Embryonic facial prominence (tissue), 1 donor: ENCODE data around the gene ADAM11.
"Not testable (repeated sequence)": the region's sequence is repeated elsewhere in the genome, so short reads cannot be mapped to it uniquely, and the experiment has no call there.

Experiments used
- DNase-seq: peaks from one replicate; pipeline ENCODE4 v3.0.0-alpha.2; 2016; ENCODE audit errors: extremely low spot score

Gene ADAM11

DNA sequence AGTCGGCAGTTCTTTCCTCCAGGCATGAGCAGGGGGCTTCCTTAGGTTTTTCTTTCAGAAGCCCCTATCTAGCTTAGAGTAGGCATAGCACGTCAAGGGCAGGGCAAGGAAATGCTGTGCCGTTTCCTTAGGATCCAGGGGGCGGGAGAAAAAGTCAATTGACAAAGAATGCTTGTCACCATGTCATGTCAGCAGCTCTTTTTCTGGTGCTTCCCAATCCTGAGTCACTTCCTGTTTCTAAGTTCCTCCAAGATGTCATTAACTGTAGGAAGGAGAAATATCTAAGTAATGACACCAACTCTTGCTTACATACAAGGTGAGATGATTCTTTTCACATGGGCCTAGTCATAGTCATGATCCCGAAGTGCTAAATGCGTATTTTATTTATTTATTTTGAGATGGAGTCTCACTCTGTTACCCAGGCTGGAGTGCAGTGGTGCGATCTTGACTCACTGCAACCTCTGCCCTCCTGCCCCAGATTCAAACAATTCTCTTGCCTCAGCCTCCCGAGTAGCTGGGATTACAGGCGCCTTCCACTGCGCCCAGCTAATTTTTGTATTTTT is 36.1 kb downstream of the ADAM11 start:
- no peak for DNase-seq

DNA sequence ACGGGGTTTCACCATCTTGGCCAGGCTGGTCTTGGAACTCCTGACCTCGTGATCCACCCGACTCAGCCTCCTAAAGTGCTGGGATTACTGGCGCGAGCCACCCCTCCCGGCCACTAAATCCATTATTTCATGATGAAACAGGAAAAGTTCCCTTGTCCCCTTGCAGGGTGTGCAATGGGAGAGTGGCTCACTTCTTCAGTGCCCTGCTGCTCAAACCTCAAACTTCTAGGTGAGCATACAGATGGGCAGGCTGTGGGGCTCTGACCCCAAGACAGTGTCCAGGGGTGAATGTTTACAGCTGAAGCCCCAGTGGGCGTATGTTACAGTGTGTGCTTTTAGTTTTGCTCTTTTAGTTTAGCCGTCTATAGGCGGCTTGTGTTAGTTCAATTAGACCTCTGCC is 36.6 kb downstream of the ADAM11 start:
- DNase-seq, result no peak

DNA sequence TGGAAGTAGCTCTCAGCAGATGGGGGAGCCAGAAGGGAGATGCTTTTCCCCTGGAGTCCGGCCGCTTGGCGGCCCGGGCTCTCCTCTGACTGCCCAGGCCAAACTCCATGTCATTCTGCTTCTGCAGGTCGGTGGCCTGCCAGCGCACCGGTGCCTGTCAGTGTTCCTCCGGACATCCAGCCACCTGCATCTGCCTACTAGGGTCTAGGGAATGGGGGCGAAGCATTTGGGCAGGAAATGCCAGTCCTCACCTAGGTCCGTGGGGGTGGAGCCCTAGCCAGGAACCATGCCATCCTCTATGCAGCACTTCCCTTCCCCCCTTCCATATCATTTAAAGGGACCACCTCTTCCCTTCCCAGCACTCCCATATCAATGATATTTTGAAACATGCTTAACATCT is 37.1 kb downstream of the ADAM11 start:
- DNase-seq, result no peak

DNA sequence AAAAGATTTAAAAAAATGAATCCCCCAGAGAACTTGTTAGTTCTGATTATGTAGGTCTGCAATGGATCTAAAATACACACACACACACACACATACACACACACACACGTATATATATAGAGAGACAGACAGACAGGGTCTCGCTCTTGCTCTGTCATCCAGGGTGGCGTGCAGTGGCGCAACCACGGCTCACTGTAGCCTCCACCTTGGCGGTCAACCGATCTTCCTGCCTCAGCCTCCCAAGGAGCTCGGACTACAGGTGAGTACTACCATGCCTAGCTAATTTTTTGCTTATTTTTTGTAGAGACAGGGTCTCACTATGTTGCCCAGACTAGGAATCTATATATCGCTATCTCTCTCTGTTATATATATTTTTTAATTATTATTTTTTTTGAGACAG is 37.9 kb downstream of the ADAM11 start:
- DNase-seq, result no peak

DNA sequence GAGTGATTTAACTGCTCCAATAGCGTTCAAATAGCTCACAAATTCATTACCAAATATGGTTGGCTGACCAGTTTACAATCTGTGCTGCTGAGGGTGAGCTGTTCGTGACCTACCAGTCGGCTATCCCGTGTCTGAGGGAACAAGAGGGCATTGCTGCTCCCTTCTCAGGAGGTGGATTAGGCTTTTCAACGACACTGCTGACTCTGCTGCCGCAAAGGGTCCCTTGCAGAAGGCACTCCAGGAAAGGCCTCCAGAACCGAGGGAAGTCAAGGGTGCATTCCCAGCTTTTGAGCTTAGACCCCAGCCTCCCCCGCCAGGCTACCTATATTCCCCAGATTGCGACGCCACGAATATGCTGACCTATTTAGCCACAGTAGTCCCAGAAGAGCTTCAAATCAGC is 39.0 kb downstream of the ADAM11 start:
- no peak for DNase-seq

DNA sequence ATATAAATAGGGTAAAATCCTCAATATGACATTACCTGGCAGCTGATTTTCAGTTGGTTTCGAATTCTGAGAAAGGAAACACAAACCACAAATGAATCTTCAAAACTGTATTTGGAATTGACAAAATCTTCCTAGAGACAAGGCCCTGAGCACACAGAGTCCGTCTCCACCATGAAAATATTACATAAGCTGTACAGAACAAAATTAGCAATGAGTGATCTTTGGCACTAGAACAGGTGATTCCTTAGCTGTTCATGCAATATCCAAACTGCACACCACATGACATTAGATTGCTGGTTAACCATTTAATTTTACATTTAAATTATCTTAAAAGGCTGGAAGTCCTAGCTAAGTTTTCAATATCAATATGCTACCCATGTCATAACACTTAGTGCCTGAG is 39.6 kb downstream of the ADAM11 start:
- no peak for DNase-seq

DNA sequence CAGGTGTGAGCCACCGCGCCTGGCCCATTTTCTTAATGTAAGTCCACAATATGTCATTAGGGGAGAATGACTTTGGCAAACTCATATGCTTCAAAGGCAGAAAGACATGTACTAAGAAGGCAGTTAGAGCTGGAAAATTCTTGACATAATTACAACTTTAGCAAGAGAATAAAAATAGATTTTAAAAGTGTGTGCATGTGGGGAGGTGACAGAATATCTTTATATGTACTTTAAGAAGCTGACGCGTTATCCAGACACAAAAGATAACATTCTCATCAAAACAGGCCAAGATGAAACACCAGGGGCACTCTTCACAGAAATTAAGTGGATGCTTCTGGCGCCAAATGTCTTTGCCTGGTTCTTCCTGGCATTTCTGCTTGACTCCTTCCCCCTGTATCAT is 43.1 kb downstream of the ADAM11 start:
- DNase-seq, result no peak

DNA sequence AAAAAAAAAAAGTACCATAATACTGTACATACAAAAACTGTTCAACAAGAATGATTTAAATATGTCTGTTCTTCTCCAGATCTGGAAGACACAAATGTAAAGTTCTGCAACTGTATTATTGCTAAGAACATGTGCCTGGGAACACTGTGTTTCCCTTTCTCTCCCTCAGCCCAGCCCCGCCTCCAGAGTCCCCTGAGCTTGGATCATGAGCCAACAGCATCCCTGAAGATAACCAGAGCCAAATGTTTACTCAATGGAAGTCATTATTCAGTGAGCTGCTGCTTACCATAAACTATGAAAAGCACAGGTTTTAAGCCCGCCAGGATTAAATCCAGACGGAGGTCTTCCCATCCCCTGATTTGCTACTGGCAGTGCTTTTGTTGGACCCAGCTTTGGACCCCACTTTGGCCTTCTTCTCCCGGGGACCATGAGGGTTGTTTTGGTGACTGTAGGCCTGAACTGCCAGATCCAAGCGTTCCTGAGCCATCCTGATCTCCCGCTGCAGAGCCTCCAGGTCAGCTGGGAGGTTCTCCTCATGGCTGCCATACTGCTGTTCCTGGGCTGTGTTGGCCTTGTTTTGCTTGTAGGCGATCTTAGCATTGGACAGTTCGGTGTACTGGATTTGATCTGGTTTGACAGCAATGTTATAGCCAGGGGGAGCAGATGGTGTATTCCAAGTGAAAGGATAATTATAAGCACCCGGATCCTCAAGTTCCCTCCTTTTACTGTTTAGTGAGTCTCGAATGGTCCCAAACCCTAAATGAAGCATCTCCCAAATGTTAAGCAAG is 45.7 kb downstream of the ADAM11 start:
- no peak for DNase-seq

DNA sequence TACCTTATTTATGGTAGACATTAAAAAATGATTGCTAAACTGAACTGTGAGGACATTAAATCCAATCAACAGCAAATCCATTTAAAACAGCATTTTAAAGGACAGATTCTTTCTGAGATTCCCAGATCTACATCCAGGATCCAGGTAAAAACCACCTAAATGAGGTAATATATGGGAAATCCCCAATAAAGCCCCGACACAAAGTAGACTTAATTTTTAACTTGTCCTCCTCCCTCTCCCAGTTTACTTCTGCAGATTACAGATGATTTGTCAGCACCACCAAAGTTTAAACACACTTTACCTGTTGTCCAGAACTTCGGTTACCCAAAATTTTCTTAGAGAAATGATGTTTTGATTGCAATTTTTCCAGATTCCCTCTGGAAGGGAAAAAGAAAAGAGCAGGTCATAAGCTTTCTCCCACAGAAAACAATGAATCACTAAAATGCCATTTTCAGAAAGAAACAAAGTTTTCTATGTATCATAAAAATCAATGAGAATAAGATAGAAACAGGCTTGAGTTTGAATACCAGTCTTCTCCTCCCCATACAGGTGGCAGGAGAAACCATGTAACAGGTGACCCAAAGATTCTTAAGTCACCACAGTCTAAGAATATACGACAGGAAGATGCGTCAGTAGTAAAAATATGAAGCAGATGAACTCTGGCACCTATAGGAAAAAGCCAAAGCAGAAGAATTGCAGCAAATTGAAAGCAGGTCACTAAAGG is 48.5 kb downstream of the ADAM11 start:
- no peak for DNase-seq

DNA sequence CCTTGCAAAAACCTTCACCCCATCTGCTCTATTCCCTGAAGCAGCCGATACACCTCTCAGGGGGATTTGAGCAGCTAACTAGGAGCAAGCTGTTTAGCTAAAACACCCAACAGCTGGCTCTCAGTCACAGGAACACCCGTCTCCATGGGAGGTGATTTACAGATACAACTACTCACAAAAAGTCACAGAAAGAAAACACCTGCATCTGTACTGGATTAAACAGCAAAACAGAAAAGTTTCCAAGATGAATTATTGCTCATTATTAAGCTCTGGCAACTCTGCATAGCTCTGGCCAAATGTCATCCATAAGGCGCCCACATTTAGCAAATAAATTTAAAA is 49.0 kb downstream of the ADAM11 start:
- DNase-seq, result no peak

DNA sequence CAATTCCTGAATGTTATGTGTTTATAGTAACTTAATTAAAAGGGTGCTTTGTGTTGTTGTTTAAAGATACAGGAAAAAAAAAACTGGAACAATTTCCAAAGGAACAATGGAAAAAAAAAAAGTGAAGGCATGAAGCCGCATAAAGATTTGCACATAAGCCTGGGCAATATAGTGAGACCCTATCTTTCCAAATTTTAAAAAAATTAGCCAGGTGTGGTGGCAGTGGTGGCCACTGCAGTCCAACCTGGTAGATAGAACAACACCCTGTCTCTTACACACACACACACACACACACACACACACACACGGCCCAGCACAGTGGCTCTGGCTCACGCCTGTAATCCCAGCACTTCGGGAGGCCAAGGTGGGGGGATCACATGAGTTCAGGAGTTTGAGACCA is 49.4 kb downstream of the ADAM11 start:
- DNase-seq, result no peak

DNA sequence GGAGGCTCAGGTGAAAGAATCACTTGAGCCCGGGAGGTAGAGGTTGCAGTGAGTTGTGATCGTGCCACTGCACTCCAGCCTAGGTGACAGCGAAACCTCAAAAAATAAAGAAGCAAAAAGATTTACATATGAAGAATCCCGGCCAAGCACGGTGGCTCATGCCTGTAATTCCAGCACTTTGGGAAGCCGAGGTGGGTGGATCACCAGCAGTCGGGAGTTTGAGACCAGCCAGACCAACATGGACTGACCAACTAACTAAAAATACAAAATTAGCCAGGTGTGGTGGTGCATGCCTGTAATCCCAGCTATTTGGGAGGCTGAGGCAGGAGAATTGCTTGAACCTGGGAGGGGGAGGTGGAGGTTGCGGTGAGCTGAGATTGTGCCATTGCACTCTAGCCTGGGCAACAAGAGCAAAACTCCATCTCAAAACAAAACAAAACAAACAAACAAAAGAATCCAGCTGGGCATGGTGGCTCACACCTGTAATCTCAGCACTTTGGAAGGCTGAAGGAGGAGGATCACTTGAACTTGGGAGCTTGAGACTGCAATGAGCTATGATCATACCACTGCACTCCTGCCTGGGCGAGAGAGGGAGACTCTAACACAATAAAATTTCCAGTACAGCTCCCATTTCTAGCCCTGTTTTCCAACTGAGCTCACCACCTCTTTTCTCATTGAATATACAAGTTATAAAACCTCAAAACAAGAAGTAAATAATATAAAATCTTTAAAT is 50.0 kb downstream of the ADAM11 start:
- DNase-seq, result not testable (repeated sequence)

DNA sequence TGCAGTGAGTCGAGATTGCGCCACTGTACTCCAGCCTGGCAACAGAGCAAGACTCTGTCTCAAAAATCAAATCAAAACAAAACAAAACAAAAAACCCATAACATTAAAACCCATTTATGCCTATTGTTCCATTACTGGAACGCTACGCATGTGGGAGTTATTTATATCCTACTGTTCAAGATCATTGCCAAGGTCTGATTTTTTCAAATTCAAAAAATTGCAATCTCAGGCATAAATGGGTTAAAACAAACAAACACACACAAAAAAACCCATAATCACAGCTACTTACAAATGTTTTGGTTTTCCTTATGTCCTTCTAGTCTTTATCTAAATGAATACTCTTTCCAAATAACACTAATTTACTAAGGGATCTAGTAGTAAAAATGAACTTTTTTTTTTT is 53.5 kb downstream of the ADAM11 start:
- no peak for DNase-seq

DNA sequence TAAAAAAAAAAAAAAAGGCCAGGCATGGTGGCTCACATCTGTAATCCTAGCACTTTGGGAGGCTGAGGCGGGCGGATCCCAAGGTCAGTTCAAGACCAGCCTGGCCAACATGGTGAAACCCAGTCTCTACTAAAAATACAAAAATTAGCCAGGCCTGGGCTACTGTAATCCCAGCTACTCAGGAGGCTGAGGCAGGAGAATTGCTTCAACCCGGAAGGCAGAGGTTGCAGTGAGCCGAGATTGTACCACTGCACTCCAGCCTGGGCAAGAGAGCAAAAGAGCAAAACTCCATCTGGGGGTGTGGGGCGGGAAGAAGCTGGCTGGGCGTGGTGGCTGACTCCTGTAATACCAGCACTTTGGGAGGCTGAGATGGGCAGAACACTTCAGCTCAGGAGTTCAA is 59.7 kb downstream of the ADAM11 start:
- not testable (repeated sequence) for DNase-seq

DNA sequence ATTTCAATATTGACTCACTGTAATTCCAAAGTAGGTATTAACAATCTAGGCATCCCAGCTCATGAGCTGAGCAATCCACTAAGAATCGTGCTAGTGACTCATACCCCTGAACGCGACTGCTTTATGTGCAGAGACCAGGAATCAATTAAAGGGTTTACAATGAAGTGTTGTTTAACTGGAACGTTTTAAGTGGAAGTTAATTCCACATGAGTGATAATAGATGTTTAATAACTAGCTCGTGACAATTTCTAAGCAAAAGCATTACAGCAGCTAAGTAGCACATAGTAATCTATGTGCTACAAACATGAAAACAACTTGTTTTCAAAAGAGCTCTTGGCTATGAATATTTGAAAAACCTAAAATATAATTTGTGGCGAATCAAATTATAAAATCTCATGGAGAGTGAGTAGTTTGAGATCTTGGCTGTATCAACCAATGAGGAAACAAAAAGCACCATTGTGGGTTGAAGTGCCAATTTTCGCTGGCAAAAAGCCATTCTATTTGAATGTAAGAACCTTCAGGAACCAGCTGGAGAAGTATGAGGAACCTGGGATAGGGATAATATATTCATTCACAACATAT is 61.9 kb downstream of the ADAM11 start:
- no peak for DNase-seq

DNA sequence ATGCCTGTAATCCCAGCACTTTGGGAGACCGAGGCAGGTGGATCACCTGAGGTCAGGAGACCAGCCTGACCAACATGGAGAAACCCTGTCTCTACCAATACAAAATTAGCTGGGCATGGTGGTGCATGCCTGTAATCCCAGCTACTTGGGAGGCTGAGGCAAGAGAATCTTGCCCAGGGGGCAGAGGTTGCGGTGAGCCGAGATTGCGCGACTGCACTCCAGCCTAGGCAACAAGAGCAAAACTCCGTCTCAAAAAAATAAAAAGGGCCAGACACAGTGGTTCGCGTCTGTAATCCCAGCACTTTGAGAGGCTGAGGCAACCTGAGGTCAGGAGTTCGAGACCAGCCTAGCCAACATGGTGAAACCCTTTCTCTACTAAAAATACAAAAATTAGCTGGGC is 66.4 kb downstream of the ADAM11 start:
- not testable (repeated sequence) for DNase-seq

DNA sequence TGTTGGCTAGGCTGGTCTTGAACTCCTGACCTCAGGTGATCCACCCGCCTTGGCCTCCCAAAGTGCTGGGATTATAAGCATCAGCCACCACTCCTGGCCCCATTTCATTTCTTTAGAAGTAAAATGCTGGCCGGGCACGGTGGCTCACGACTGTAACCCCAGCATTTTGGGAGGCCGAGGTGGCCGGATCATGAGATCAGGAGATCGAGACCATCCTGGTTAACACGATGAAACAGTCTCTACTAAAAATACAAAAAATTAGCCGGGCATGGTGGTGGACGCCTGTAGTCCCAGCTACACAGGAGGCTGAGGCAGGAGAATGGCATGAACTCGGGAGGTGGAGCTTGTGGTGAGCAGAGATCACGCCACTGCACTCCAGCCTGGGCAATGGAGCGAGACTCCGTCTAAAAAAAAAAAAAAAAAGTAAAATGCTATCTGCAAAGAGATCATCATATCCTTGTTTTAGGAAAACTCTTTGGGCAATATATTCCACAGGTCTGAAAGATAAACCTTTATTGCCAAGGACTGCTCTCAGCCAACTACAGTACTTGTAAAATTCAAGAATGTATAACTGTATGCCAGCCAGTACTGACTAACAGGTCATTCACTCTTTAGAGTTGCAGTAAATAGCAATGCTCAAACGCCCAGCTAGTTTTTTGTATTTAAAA is 67.5 kb downstream of the ADAM11 start:
- no peak for DNase-seq

DNA sequence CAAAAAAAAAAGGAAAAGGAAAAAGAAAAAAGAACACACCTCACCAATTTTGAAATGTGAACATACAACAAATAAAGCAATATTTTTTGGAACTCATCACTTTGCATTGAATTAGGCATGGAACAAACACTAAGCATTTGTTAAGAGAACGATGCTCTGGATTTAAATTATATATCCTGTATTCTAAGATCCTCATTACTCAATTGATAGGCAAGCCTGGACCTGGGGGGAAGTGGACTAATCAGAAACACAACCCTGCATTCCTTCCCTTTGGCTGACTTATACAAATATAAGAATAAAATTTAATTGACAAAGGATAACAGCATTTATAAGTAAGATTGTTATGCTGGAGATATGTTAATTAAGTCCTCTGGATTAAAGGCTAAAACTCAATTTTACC is 69.1 kb downstream of the ADAM11 start:
- DNase-seq, result no peak

DNA sequence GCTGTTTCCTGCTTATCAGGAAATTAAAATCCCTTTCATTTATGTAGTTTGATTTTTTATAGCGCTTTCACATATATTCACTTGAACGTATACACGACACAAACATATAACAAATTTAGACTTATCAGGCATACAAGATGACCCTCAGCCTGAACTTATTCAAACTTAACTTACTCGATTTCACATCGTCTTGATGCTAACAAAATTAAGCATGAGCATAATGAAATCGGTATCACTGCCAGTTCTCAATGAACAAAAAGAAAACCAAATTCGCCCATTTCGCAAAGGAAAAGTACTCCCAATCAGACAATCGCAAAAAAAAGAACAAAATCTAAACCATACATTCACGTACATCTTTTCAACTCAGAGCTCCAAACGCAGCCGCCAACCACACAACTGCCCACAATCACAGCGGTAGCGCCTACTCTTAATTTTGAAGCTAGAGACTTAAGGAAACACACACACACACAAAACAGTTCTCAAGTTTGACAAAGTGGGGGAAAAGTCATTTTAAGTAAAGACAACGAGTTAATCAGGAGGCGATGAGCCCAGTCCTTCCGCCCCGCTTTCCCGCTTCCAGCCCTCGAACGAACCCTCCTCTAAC is 70.2 kb downstream of the ADAM11 start:
- no peak for DNase-seq

DNA sequence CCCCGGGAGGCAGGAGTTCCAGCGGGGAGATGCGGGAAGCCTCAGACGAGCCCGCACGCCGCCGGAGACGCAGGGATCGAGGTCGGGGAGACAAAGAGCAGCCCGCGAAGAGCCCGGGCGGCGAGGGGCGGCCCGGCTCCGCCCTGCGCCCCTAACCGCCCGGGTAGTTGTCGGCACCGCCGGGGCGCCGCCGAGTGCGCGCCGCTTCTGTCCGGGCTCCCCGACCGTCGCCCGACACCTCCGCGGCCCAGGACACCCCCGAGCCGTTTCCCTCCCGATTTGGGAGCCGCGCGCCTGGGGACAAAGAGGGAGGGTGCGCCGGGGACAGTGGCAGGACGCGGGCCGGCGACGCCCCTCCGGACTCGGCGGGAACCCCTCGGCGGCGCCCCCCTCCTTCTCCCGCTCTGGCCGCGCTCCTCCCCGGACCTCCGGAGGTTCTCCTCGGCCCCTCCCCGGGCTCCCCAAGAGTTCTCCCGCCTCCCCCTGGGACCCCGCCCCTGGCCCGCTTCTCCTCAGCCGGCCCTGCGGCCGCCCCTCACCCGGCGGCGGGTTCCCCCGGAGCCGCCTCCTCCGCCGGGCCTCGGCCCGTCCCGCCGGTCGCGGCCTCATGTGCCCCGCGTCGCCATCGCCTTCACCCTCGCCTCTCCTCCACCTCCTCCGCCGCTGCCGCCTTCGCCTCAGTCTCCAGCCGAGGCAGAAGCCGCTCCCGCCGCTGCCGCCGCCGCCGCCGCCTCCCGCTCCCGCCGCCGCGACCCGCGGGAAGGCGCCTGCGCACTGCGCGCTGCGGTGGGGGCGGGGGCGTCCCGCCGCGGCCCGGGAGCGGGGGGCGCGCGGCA is 71.0 kb downstream of the ADAM11 start, which contains the start of gene GJC1:
TSS of gene GJC1 (minus strand) at position 765 of the 836 bp plus-strand sequence. CDS start 24,470 bp downstream, outside the sequence.
- no peak for DNase-seq
